Activated T-cell treated with anti-CD3 and anti-CD28 coated beads, Interleukin-2, amount 50 U/mL, for 1 hour (primary cell): ENCODE results near the gene MMP25.
"Not testable (repeated sequence)": the region's sequence is repeated elsewhere in the genome, so short reads cannot be mapped to it uniquely, and the experiment has no call there.

ENCODE experiments used
- DNase-seq: peaks from one replicate; pipeline ENCODE4 v3.0.0-alpha.2; 2020

MMP25 gene

DNA sequence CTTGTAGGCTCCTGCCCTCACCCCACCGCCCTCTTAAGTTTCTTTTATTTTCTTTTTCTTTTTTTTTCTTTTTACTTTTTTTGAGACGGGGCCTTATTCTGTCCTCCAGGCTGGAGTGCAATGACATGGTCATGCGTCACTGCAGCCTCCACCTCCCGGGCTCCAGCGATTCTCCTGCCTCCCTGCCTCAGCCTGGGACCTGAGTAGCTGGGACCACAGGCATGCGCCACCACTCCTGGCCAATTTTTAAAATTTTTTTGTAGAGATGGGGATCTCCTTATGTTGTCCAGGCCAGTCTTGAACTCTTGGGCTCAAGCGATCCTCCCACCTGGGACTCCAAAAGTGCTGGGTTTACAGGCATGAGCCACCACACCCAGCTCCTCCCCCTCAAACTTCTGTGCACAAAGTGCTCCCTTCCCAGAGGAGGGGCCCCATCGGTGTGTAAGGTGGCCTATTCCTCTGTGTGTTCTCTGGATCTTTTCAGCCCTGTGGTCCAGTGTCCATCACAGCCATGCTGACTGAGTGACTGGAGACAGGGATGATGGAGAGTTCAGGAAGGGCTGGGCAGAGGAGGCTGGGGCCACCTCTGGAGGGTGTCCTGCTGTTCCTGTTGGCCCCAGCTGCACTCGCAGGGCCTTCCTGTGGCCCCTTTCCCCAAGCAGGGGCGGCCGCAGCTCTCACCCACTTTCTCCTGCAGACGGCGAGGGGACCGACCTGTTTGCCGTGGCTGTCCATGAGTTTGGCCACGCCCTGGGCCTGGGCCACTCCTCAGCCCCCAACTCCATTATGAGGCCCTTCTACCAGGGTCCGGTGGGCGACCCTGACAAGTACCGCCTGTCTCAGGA, 10.2 kb downstream of the MMP25 start:
- no peak for DNase-seq

GRCh38 chr16:3057181-3058138, 11.1 kb downstream of the MMP25 start:
- no peak for DNase-seq

- DNase-seq, result peak; percentile 60
These were observed 12.0 kb downstream of the MMP25 start for GRCh38 chr16:3058139-3059030.

DNA sequence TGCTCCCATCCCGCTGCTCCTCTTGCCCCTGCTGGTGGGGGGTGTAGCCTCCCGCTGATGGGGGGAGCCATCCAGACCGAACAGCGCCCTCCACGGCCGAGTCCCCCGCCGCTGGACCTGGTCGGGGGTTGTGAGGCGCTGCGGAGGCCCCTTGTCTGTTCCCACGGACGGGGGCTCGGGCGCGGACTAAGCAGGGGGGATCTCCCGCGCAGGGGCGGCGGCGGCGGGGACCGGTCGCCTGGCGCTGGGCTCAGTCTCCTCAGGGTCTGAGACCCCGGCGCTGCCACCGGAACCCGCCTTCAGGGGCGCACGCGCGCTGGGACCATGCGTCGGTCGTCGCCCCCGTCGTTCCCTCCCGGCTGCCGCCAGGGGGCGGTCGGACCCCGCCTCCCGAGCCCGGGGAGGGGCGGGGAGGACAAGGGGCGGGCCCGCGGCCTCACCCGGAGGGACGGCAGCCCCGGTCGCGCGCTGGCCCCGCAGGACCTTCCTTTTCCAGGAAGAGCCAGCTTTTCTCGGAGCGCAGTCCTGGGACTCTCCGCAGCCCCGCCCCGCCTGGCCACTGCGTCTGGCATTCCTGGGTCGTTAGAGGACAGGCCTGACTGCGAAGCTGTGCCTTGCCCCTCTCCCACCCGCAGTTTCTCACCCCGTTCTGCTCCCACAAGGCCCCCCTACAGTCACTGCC, 12.8 kb downstream of the MMP25 start:
- peak; percentile 92 for DNase-seq

DNA sequence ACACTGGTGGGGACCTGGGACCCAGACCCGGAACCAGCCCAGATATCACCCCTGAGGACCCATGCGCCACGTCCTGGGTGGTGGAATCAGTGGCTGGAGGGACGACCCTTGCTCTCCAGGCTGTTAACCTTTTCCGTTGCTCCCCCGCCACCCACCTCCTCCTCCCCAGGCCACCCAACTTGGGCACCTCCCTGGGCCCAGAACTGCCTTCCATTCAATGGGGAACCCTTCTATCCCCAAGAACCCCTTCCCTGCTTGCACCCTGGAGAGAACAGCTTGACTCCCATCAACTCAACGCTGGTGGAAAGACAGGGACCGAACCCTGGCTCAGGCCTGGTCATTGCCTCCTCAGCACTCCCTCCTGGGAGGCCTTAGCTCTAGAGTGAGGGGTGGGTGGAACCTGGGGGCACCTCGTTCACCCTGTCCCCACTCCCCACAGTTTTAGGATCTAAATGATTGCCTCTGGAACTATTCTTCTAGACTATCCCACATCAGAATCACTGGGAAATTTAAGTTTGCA, 13.4 kb downstream of the MMP25 start:
- DNase-seq, result no peak

- no peak for DNase-seq
These were observed 14.2 kb downstream of the MMP25 start for GRCh38 chr16:3060339-3061127.

GRCh38 chr16:3062553-3062952, 16.2 kb downstream of the MMP25 start:
- no peak for DNase-seq

DNA sequence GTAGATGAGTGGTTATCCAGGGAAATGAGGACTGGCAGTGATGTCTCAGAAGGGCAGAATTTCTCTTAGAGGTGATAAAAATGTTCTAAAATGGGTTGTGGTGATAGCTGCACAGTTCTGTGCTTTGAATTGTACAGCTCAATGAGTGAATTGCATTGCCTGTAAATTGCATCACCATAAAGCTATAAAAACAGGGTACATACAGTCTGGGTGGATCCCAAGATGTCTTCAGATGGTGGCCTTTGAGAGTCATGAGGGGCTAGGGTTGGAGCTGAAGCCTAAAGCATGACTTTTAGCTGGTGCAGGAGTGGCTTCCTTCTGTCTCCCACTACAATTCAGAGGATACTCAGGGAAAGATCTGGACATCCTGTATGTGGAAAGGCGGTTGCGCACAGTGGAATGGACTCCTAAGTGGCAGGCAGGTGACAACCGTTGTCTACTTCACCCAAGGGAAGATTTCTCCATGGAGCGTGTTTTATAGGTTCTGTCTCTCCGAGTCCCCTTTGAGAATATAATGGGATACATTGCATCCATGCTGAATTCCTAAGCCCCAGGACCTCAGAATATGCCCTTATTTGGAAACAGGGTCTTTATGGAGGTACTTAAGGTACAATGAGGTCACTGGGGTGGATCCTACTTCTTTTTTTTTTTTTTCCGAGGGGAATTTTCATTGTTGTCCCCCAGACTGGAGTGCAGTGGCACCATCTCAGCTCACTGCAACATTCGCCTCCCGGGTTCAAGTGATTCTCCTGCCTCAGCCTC, 17.4 kb downstream of the MMP25 start:
- DNase-seq, result no peak

DNA sequence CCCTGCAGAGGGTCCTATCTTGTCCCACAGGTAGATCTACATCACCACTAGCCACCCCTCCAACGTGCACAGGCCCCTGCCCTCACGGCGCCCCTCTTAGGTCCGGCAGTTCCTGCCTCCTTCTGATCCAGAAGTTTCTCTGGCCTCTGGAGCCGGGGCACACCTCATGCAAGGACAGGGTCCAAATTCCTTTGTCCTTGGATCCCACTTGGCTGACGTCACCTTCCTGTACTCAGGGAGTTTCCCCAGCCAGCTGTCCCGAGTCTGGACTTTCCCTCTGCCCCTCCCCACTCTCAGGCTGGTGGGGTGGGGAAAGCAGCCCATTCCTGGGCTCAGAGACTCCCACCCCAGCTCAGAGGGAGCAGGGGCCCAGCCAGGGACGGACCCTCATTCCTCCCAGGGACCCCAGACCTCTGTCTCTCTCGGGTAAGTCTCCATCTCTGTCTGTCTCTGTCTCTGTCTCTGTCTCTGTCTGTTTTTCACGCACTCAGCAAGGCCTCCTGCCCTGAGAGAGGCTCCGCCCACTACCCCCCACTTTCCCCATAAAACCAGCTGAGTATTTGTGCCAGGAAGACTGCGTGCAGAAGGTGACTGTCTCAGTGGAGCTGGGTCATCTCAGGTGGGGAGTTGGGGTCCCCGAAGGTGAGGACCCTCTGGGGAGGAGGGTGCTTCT, 18.8 kb downstream of the MMP25 start, which contains the start of gene IL32:
Gene IL32, plus strand, starts transcription at position 572 of the 673 bp plus-strand sequence. CDS start 172 bp downstream, outside the sequence.
- peak; percentile 68 for DNase-seq

DNA sequence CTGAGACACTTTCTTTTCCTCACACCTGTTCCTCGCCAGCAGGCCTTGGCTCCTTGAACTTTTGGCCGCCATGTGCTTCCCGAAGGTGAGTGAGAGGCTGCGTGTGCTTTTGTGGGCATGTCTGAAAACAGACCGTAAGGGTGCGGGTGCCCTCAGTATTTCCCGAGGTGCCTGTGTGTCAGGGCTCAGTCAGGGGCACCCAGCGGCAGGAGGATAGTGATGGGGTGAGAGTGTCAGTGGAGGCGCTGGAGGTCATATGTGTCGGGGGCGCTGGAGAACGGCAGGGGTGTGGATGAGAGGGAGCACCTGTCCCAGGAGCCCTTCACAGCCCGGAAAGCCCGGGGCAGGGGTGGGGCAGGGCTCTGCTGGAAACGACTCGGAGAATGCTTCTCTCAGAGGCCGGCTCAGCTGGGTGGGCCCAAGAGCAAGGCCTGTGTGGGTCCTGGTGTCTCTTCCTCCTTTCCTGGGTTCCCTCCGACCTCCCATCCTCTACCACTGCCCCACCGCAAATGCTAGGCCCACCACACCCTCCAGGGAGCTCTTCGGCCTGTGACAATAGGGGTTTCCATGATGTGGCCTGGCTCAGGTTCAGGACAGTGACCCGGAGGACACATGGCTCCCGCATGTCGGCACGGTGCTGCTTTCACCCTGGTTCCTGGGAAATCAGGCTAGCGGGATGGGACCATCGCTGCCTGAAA, 19.5 kb downstream of the MMP25 start:
- no peak for DNase-seq

DNA sequence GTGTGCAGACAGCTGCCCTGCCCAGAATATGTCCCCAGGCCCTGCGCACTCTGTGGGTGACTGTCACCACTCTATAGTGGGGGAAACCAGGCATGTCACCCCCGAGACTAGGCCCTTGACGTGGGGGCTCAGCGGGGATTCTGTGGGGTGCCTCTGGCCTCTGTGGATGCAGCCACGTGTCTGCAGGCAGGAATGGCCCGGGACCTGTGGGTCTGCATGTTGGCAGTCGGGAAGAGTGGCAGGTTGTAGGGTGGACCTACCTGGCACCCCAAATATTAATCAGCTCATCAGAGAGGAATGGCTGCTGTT, 20.0 kb downstream of the MMP25 start:
- no peak for DNase-seq

GRCh38 chr16:3068487-3068886, 22.1 kb downstream of the MMP25 start:
- no peak for DNase-seq

GRCh38 chr16:3069146-3069545, 22.8 kb downstream of the MMP25 start:
- not testable (repeated sequence) for DNase-seq

DNA sequence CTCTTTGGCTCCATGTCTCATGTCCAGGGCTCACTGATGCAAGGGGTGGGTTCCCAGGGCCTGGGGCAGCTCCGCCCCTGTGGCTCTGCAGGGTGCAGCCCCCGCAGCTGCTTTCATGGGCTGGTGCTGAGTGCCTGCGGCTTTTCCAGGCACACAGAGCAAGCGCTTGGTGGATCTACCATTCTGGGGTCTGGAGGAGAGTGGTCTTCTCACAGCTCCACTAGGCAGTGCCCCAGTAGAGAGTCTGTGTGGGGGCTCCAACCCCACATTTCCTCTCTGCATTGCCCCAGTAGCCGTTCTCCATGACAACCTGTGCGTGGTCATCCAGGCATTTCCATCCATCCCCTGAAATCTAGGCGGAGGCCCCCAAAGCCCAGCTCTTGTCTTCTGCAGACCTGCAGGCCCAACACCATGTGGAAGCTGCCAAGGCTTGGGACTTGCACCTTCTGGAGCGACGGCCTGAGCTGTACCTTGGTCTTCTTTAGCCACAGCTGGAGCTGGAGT, 24.3 kb downstream of the MMP25 start:
- no peak for DNase-seq

- no peak for DNase-seq
These were observed 25.3 kb downstream of the MMP25 start for GRCh38 chr16:3071655-3072054.

- DNase-seq, result not testable (repeated sequence)
These were observed 25.8 kb downstream of the MMP25 start for GRCh38 chr16:3072148-3072547.

GRCh38 chr16:3072576-3073263, 26.4 kb downstream of the MMP25 start:
- DNase-seq, result not testable (repeated sequence)

GRCh38 chr16:3073448-3073847, 27.1 kb downstream of the MMP25 start:
- no peak for DNase-seq
